Retinal pigment epithelial cell (primary cell): Measurements from ENCODE around the gene ZNF804A.

Experiments
- DNase-seq: peaks from one replicate; pipeline ENCODE4 v3.0.0-alpha.2; 2010; ENCODE audit warnings: low read depth
- H3K4me3 ChIP-seq: 2 replicates; pipeline ENCODE4 v1.5.1; 2011; ENCODE audit warnings: mild to moderate bottlenecking, low read length, control low read depth, moderate library complexity
- CTCF ChIP-seq: conservative IDR thresholded peaks from 2 replicates; pipeline ENCODE4 v1.5.1; 2011; ENCODE audit warnings: low read depth, low read length, control low read depth, inconsistent platforms

ZNF804A gene

GRCh38 chr2:184835398-184835715 is 237.0 kb downstream of the ZNF804A start:
- H3K4me3 ChIP-seq: no peak overlapping the region
- no peak for TF ChIP-seq CTCF
- DNase-seq: no peak

DNA sequence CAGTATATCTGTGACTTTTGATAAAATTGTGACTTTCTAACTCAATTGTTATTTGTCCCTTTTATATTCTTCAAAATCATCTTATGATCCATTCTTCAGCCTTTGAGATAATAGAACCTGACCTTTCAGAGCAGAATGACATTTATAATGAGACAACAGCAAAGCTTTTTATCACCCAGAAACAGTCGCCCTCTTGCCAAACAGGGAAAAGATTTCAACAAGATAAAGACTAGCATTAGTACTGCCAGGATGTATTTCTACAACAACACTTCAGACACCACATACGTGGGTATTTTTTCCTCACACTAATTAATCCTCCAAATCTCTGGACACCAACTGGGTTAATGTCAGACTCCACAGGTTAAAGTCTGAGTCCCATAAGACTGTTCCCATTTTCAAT is 249.0 kb downstream of the ZNF804A start:
- no peak for TF ChIP-seq CTCF
- H3K4me3 ChIP-seq: no peak overlapping the region
- DNase-seq: no peak

- no peak for DNase-seq
- H3K4me3 ChIP-seq: no peak overlapping the region
- TF ChIP-seq CTCF: no peak
Measured at GRCh38 chr2:184849516-184849915, 251.2 kb downstream of the ZNF804A start.

DNA sequence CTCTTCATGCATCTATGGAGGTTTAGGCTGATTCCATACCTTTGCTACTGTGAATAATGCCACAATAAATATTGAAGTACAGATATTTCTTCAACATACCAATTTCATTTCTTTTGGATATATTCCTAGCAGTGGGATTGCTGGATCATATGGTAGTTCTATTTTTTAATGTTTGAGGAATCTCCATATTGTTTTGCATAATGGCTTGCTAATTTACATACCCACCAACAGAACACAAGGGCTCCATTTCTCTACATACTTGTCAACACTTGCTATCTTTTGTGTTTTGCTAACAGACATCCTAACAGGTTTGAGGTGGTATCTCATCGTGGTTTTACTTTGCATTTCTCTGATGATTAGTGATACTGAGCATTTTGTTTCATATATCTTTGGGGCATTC is 253.2 kb downstream of the ZNF804A start:
- no peak for TF ChIP-seq CTCF
- no peak for DNase-seq
- no peak overlapping the region for H3K4me3 ChIP-seq

DNA sequence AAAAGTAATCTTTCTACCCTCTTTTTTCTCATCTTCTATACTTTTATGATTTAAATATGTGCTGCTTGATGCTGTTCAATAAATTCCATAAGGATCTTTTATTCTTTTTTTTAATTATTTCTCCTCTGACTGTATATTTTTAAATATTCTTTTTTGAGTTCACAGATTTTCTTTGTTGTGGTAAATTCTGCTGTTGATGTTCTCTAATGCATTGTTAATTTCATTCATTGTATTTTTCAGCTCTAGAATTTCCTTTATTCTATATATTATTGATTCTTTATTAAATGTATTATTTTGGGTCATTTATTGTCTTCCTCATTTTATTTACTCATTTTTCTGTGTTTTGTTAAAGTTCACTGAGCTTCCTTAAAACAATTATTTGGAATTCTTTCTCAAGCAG is 260.9 kb downstream of the ZNF804A start:
- H3K4me3 ChIP-seq: no peak overlapping the region
- no peak for DNase-seq
- TF ChIP-seq CTCF: no peak

DNA sequence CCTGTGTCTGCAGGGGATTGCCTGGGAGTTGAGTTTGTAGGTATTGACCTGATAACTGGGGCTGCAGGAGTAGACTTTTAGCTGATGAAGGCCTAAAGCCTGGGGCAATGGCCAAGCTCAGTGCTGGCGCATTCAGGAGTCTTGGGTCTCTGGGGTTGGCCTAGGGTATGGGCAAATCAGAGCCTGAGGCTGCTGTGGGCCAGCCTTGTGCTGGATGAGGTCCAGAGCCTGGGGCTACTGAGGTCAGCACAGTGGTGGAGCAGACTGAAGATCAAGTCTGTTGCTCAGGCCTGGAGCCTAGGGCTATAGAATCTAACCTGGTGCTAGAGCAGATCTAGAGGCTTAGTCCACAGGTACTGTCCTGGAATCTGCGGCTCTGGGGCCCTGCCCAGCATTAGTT is 262.4 kb downstream of the ZNF804A start:
- no peak for DNase-seq
- no peak for TF ChIP-seq CTCF
- no peak overlapping the region for H3K4me3 ChIP-seq

- no peak for DNase-seq
- H3K4me3 ChIP-seq: no peak overlapping the region
- TF ChIP-seq CTCF: no peak
Measured at GRCh38 chr2:184875212-184875611, 276.9 kb downstream of the ZNF804A start.
